AG04450 (cell line): ENCODE data around the gene SLC25A12. TPM values are rescaled to one million over a fixed set of nuclear protein-coding genes. Genes with fewer than 3 reads are reported as not detected.
A peak's percentile ranks its signal among the peaks of the same experiment; 100 is the strongest.

ENCODE experiments used
- CTCF ChIA-PET: fragments of 300-600, 350-600 bp; formaldehyde crosslinking; extraction: SDS; loops from one replicate; lab custom pipeline; 2022; ENCODE audit warnings: antibody characterized with exemption, inconsistent platforms; lab: Charles Lee
- POLR2A ChIA-PET: fragments of 350-600 bp; formaldehyde crosslinking; extraction: SDS; loops from one replicate; lab custom pipeline; 2021; ENCODE audit warnings: antibody characterized with exemption, inconsistent platforms; lab: Yijun Ruan, JAX
- DNase-seq: peaks from one replicate; pipeline ENCODE4 v3.0.0-alpha.2; 2011; ENCODE audit warnings: low read depth, low spot score
- H3K27ac ChIP-seq: one replicate; pipeline ENCODE4 v1.5.1; 2012; ENCODE audit warnings: low read depth, low read length, control low read depth
- H3K27me3 ChIP-seq: one replicate; pipeline ENCODE4 v1.6.0; 2012; ENCODE audit warnings: low read length; ENCODE audit not compliant: control insufficient read depth, insufficient read depth
- H3K4me3 ChIP-seq: 2 replicates; pipeline ENCODE4 v1.5.1; 2011; ENCODE audit warnings: mild to moderate bottlenecking, low read depth, low read length, control low read depth
- H3K9me3 ChIP-seq: 2 replicates; pipeline ENCODE4 v1.5.1; 2012; ENCODE audit warnings: low read length; ENCODE audit not compliant: control insufficient read depth, insufficient read depth
- CTCF ChIP-seq: IDR thresholded peaks from 2 replicates; pipeline ENCODE4 v1.5.1; 2011; ENCODE audit warnings: low read depth, low read length, control low read depth, inconsistent platforms
- polyA plus RNA-seq: library from polyadenylated mRNA; depleted of rRNA; stranded (reverse); fragments of >200 nt; gene quantifications from 2 replicates; pipeline ENCODE4 v1.2.3, GENCODE V29; 2011

Gene SLC25A12
- polyA plus RNA-seq, 1 experiment, result 27.3 TPM

- Histone ChIP-seq H3K27ac (no peak overlapping the region), H3K27me3 (no peaks in the 10 kb centered on the region), H3K4me3 (no peak overlapping the region), H3K9me3 (no peaks in the 10 kb centered on the region)
- TF ChIP-seq CTCF, result no peak
- ChIA-PET CTCF (no interaction called here), POLR2A (interaction anchor here (0.6 kb wide), 1 partner anchor 49 kb away, joined by 3 read pairs; no protein-coding TSS in a partner anchor)
- no peak for DNase-seq
These were observed 36.3 kb upstream of the SLC25A12 start for GRCh38 chr2:171930385-171930784.

- DNase-seq, result no peak
- no peak for TF ChIP-seq CTCF
- Histone ChIP-seq H3K4me3 (no peak overlapping the region), H3K27ac (no peak overlapping the region), H3K9me3 (no peaks in the 10 kb centered on the region), H3K27me3 (no peaks in the 10 kb centered on the region)
- ChIA-PET POLR2A (no interaction called here), CTCF (interaction anchor here (0.7 to 1.5 kb wide), 5 partner anchors 73 to 351 kb away, joined by 3 to 5 read pairs (median 3); no protein-coding TSS in a partner anchor)
These were observed 30.3 kb upstream of the SLC25A12 start for GRCh38 chr2:171924170-171924942.

GRCh38 chr2:171923206-171923605, 29.2 kb upstream of the SLC25A12 start:
- Histone ChIP-seq H3K27ac (no peak overlapping the region), H3K9me3 (no peaks in the 10 kb centered on the region), H3K4me3 (peak overlapping the region; percentile 92), H3K27me3 (no peaks in the 10 kb centered on the region)
- CTCF ChIA-PET, result interaction anchor here (0.8 to 1.5 kb wide), 3 partner anchors 183 to 349 kb away, joined by 3 to 5 read pairs (median 3); no protein-coding TSS in a partner anchor
- no peak for DNase-seq
- TF ChIP-seq CTCF, result no peak
- POLR2A ChIA-PET, result interaction anchor here (0.6 to 1.3 kb wide), 3 partner anchors 12 to 178 kb away, joined by 3 to 9 read pairs (median 3); partner anchors contain the start of gene DLX1

GRCh38 chr2:171922230-171923022, 28.4 kb upstream of the SLC25A12 start, which contains the start of gene HAT1:
HAT1 (plus strand) TSS chr2:171922461; CDS start chr2:171922501, 40 bp downstream.
- H3K4me3 ChIP-seq, result peak within 1 kb of the TSS; percentile 92
- CTCF ChIA-PET, result interaction anchor here (0.6 to 1.5 kb wide), 2 partner anchors 26 to 184 kb away, joined by 3 read pairs; no protein-coding TSS in a partner anchor
- H3K27ac ChIP-seq, result peak within 1 kb of the TSS; percentile 85
- no peak for TF ChIP-seq CTCF
- POLR2A ChIA-PET, result interaction anchor here (0.6 to 1.3 kb wide), 6 partner anchors 8 to 179 kb away, joined by 3 to 9 read pairs (median 3); partner anchors contain the start of genes DLX1 and SLC25A12
- DNase-seq, result peak; percentile 92
- no peaks in the 10 kb centered on the region for H3K27me3 ChIP-seq
- no peaks in the 10 kb centered on the region for H3K9me3 ChIP-seq
